ENCODE results near the gene PLEKHG5. TPM values are rescaled to one million over a fixed set of nuclear protein-coding genes. Genes with fewer than 3 reads are reported as not detected.

Gene PLEKHG5
- total RNA-seq, 2 donors from 2014 or later: 11.6 to 21.4 TPM

GRCh38 chr1:6491081-6491449 is 402 bp downstream of the PLEKHG5 start:
- H3K4me3 ChIP-seq: peak overlapping the region; percentile 66 to 70
- intact Hi-C loops (cut with DNase I): no loop called here
- no peak for DNase-seq (ENCODE audit: low spot score)
- H3K36me3 ChIP-seq: no peaks in the 10 kb centered on the region
- H3K9me3 ChIP-seq: no peaks in the 10 kb centered on the region
- peaks cover 5% of the 10 kb centered on the region for H3K4me1 ChIP-seq (replicated peaks)
- peak overlapping the region; percentile 81 to 82 for H3K27ac ChIP-seq
- no peak for TF ChIP-seq POLR2AphosphoS5 (IDR thresholded peaks at IDR 0.05)
- no peak for TF ChIP-seq POLR2A (IDR thresholded peaks at IDR 0.05)
- TF ChIP-seq, protein P1, sequence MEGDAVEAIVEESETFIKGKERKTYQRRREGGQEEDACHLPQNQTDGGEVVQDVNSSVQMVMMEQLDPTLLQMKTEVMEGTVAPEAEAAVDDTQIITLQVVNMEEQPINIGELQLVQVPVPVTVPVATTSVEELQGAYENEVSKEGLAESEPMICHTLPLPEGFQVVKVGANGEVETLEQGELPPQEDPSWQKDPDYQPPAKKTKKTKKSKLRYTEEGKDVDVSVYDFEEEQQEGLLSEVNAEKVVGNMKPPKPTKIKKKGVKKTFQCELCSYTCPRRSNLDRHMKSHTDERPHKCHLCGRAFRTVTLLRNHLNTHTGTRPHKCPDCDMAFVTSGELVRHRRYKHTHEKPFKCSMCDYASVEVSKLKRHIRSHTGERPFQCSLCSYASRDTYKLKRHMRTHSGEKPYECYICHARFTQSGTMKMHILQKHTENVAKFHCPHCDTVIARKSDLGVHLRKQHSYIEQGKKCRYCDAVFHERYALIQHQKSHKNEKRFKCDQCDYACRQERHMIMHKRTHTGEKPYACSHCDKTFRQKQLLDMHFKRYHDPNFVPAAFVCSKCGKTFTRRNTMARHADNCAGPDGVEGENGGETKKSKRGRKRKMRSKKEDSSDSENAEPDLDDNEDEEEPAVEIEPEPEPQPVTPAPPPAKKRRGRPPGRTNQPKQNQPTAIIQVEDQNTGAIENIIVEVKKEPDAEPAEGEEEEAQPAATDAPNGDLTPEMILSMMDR (IDR thresholded peaks at IDR 0.05): no peak
- 26% methylated on average over 6 of the region's 6 CpGs for WGBS
- no peaks in the 10 kb centered on the region for H3K27me3 ChIP-seq (replicated peaks; ENCODE audit: insufficient read depth)

DNA sequence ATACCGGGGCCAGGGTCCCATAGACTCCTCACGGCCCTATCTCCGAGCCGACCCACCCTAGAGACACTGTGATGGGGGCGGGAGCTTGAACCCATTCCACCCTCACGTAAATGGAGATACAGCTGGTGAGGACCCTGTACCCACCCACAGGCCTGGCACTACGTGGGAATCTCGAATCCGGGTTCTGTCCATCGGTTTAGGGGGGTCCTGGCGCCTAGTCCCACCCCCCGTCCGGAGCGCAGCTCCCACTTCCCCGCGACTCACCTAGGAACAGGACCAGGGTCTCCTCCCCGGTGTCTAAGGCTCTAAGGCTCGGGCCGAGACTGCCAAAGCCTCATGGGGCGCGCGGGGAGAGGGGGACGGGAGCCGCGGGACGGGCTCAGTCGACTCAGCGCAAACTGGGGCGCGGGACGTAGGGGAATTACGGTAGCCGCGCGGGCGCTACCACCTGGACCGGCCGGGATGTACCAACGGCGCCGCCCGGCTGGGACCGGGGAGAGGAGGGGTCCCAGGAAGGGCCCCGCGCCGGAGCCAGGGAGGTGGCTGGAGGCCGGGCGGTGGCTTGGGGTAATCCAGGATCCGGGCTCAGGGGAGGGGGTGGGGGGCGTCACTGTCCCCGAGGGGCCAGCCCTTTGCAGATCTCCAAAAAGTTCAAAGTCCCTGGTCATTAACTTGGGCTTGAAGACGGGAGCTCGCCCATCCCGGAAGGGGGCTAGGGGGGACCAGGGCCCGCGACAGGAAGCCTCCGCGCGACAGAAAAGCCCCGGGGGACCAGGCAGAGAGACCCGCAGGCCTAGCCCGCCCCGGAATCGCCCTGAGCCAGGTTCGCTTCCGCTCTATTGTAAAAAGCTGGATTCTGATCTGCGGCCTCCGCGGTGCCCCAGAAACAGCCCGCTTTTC is 1.0 kb downstream of the PLEKHG5 start:
- DNase-seq (ENCODE audit: low spot score): peak; percentile 69
- WGBS: 1% methylated on average over 68 of the region's 70 CpGs
- TF ChIP-seq POLR2A (IDR thresholded peaks at IDR 0.05) (peak; percentile 34), POLR2AphosphoS5 (IDR thresholded peaks at IDR 0.05) (no peak)
- TF ChIP-seq, protein P1 (IDR thresholded peaks at IDR 0.05): no peak
- Histone ChIP-seq H3K36me3 (no peaks in the 10 kb centered on the region), H3K27me3 (replicated peaks; ENCODE audit: insufficient read depth) (no peaks in the 10 kb centered on the region), H3K27ac (peak overlapping the region; percentile 81 to 82), H3K4me3 (peak overlapping the region; percentile 66 to 70), H3K4me1 (replicated peaks) (peaks cover 6% of the 10 kb centered on the region), H3K9me3 (no peaks in the 10 kb centered on the region)
- intact Hi-C loops (cut with DNase I): no loop called here

GRCh38 chr1:6489799-6490180 is 1.7 kb downstream of the PLEKHG5 start:
- H3K4me3 ChIP-seq: peak overlapping the region; percentile 66 to 70
- H3K36me3 ChIP-seq: no peaks in the 10 kb centered on the region
- no peaks in the 10 kb centered on the region for H3K27me3 ChIP-seq (replicated peaks; ENCODE audit: insufficient read depth)
- WGBS: 12% methylated on average over 21 of the region's 21 CpGs
- H3K9me3 ChIP-seq: no peaks in the 10 kb centered on the region
- intact Hi-C loops (cut with DNase I): loop anchor here (2.0 kb wide), 2 partner anchors 65 to 157 kb away; partner anchors contain the start of genes NOL9 and TAS1R1
- peaks cover 6% of the 10 kb centered on the region for H3K4me1 ChIP-seq (replicated peaks)
- TF ChIP-seq POLR2A (IDR thresholded peaks at IDR 0.05) (no peak), POLR2AphosphoS5 (IDR thresholded peaks at IDR 0.05) (peak; percentile 6)
- TF ChIP-seq, protein P1 (IDR thresholded peaks at IDR 0.05): peak; percentile 64 to 89 (median 76)
- DNase-seq (ENCODE audit: low spot score): peak; percentile 66
- peak overlapping the region; percentile 81 to 82 for H3K27ac ChIP-seq

- intact Hi-C loops (cut with DNase I): loop anchor here (2.0 kb wide), 2 partner anchors 65 to 157 kb away; partner anchors contain the start of genes NOL9 and TAS1R1
- Histone ChIP-seq H3K9me3 (no peaks in the 10 kb centered on the region), H3K4me1 (replicated peaks) (peaks cover 6% of the 10 kb centered on the region), H3K4me3 (no peak overlapping the region), H3K36me3 (no peaks in the 10 kb centered on the region), H3K27ac (no peak overlapping the region), H3K27me3 (replicated peaks; ENCODE audit: insufficient read depth) (no peaks in the 10 kb centered on the region)
- 65% methylated on average over 4 of the region's 9 CpGs for WGBS
- DNase-seq (ENCODE audit: low spot score): no peak
- no peak for TF ChIP-seq POLR2AphosphoS5 (IDR thresholded peaks at IDR 0.05)
- TF ChIP-seq, protein P1 (IDR thresholded peaks at IDR 0.05): no peak
- TF ChIP-seq POLR2A (IDR thresholded peaks at IDR 0.05): no peak
These were observed 2.1 kb downstream of the PLEKHG5 start for GRCh38 chr1:6489383-6489765.

All from prostate gland (tissue), 2 donors.